GM21619 (cell line): ENCODE measurements around the gene EPB41L4B.

ENCODE experiments used
- ATAC-seq: cut with Tn5 transposase; IDR thresholded peaks from one replicate; pipeline ENCODE4 v1.9.1; 2021; ENCODE audit not compliant: unreplicated experiment

Gene EPB41L4B

GRCh38 chr9:109206670-109207069, 114.2 kb downstream of the EPB41L4B start:
- no peak for ATAC-seq

GRCh38 chr9:109205526-109205925, 115.3 kb downstream of the EPB41L4B start:
- no peak for ATAC-seq

GRCh38 chr9:109203761-109204360, 117.0 kb downstream of the EPB41L4B start:
- no peak for ATAC-seq

- ATAC-seq = no peak
Measured at GRCh38 chr9:109199676-109200075, 121.2 kb downstream of the EPB41L4B start.

- ATAC-seq = no peak
Measured at GRCh38 chr9:109198736-109199382, 122.0 kb downstream of the EPB41L4B start.

- ATAC-seq = no peak
Measured at GRCh38 chr9:109193974-109194556, 126.8 kb downstream of the EPB41L4B start.

- no peak for ATAC-seq
Measured at GRCh38 chr9:109192732-109193361, 128.0 kb downstream of the EPB41L4B start.

GRCh38 chr9:109191746-109192145, 129.1 kb downstream of the EPB41L4B start:
- no peak for ATAC-seq

GRCh38 chr9:109190151-109190550, 130.7 kb downstream of the EPB41L4B start:
- ATAC-seq = no peak

- no peak for ATAC-seq
Measured at GRCh38 chr9:109186857-109187520, 133.9 kb downstream of the EPB41L4B start.

- ATAC-seq = no peak
Measured at GRCh38 chr9:109182940-109183798, 137.7 kb downstream of the EPB41L4B start.

- ATAC-seq = no peak
Measured at GRCh38 chr9:109182550-109182939, 138.3 kb downstream of the EPB41L4B start.

GRCh38 chr9:109181284-109181683, 139.6 kb downstream of the EPB41L4B start:
- no peak for ATAC-seq

GRCh38 chr9:109179801-109180523, 140.9 kb downstream of the EPB41L4B start:
- no peak for ATAC-seq

- no peak for ATAC-seq
Measured at GRCh38 chr9:109176963-109177362, 143.9 kb downstream of the EPB41L4B start.

- ATAC-seq = no peak
Measured at GRCh38 chr9:109176386-109176785, 144.5 kb downstream of the EPB41L4B start.

GRCh38 chr9:109172935-109173334, 147.9 kb downstream of the EPB41L4B start:
- no peak for ATAC-seq

GRCh38 chr9:109171926-109172325, 148.9 kb downstream of the EPB41L4B start:
- no peak for ATAC-seq

GRCh38 chr9:109168170-109168569, 152.7 kb downstream of the EPB41L4B start:
- ATAC-seq = no peak

- ATAC-seq = no peak
Measured at GRCh38 chr9:109167716-109168115, 153.1 kb downstream of the EPB41L4B start.
